Frontal cortex (tissue), 4 donors: ENCODE measurements around the gene TTLL5. TPM values are rescaled to one million over a fixed set of nuclear protein-coding genes. Genes with fewer than 3 reads are reported as not detected.

Source experiments
- DNase-seq, 2 donors: peaks; one replicate each; pipeline ENCODE4 v3.0.0; 2012; ENCODE audit warnings: low spot score in 2 of 2
- FAIRE-seq: peaks from 2 replicates; lab custom pipeline; 2012; peaks lifted over from hg19 to GRCh38; lab: Jason Lieb, UNC
- total RNA-seq: library from RNA; depleted of rRNA; stranded (reverse); fragments of >200 nt; gene quantifications from one replicate; pipeline ENCODE4 v1.2.3, GENCODE V29; 2014
- donor health status: control.
- donor health status: control.
- donor health status: control.

Gene TTLL5
- total RNA-seq, 1 donor from 2014 or later = 35.1 TPM

DNA sequence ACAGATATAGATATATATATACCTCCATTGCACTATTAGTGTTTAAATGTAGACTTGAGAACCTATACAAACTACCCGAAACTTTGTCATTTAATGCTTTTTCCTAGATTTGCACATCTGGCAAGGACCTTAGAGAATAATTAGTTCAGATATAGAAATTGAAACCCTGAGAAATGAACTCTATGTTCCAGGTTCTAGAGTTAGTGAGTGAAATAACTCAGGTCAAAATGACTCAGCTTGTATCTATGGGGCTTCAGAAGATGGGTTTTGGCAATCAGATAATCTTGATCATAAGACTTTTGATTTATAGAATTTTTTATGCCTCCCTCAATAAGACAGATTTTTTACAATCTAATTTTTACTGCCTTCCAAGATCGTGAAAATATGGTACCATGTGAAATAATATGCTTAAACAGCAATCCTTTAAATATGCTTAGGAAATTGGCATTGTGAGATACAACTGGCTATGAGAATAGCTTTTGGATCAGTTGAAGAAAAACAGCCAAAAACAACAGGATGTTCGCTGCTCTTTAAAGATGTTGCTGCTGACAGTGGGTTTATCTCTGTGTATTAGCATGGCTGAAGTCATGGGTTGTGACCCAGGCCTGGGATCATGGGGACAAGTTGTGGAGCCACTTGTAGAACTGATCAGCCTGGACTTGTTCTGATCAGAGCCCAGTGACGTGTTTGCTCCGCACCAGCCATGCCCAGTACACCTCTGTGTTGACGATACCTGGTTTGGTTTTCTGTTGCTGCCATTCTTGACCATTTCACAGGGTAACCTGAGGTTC, 63.6 kb downstream of the TTLL5 start:
- no peak for DNase-seq
- no peak for FAIRE-seq

DNA sequence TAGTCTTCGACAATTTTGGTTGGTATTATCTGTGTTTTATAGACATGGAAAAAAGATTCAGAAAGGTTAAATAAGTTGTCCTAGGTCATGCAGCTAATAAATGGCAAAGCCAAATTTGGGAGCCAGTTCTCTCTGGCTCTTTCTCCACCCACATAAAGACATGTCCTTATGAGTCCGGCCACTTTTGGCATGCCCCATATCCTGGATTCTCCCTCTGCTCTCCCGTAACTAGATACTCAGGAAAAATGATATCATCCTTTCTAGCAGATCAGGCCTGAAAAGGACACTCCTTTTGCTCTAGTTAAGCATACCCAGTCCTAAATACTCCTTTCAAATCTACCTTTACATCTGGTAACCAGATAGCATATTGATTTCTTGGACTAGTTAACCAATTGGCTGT, 64.4 kb downstream of the TTLL5 start:
- DNase-seq (no peak), FAIRE-seq (no peak)

DNA sequence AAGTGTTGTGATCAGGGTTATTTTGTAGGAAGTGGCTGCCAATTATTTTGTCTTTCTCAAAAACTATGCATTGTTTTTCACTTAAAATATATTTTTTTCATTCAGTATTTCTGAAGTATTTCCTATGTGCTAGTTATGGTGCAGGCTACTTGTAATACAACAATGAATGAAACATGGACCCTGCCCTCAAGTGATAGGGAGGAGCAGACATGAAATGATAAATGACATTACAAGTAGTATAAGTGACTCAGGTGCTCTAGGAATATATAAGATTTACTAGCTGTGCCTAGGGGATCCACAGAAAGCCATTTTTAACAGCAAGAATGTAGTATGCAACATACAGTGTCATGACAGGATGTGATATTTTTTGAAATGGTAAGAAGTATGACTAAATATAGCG, 65.3 kb downstream of the TTLL5 start:
- FAIRE-seq (no peak), DNase-seq (no peak)

DNA sequence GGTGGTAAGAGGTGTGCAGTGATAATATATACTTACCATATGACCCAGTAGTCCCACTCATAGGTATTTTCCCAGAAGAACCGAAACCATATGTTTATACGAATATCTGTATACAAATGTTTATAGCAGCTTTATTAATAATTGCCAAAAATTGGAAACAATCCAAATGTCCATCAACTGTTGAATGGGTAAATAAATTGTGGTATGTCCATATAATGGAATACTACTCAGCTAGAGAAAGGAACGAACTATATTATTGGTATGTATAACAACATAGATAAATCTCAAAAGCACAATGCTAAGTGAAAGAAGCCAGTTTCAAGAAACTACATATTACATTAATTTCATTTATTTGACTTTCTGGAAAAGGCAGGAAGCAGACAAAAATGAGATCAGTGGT, 66.1 kb downstream of the TTLL5 start:
- no peak for FAIRE-seq
- no peak for DNase-seq

DNA sequence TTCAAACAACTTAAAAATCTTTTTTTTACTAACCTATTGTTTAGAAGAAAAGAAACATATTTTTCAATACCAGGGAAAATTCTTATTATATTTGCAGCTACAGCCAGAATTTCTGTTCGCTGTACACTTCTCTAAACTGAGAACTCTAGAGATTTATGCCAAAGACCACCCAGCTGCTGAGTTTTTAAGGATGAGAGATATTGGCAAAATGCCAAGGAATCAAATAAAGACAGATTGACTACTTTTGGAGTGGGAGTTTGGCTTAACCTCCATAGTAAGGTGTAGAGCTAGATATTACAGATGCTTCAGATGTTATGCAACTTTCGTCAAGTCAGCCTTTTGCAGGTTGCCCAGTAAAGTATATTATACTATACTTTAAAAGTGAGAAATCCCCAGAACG, 71.8 kb downstream of the TTLL5 start:
- no peak for FAIRE-seq
- no peak for DNase-seq

DNA sequence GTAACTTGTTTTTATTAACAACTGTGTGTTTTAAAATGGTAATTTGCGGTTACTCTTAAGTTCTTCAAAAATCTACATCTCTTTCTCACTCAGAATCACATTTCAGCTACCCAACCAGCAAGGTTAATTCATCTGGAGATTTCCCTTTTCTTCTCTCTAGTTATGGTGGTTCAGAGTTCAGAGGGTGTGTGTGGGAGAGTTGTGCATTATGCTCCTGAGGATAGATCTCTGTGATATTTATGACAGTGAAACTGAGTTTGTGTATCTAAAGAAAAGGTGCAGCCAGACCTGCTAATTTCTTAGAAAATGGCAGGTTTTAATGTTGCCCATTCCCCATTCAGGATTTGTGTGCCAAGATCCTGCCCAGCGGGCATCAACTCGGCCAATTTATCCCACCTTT, 73.8 kb downstream of the TTLL5 start:
- DNase-seq = no peak
- FAIRE-seq = no peak

DNA sequence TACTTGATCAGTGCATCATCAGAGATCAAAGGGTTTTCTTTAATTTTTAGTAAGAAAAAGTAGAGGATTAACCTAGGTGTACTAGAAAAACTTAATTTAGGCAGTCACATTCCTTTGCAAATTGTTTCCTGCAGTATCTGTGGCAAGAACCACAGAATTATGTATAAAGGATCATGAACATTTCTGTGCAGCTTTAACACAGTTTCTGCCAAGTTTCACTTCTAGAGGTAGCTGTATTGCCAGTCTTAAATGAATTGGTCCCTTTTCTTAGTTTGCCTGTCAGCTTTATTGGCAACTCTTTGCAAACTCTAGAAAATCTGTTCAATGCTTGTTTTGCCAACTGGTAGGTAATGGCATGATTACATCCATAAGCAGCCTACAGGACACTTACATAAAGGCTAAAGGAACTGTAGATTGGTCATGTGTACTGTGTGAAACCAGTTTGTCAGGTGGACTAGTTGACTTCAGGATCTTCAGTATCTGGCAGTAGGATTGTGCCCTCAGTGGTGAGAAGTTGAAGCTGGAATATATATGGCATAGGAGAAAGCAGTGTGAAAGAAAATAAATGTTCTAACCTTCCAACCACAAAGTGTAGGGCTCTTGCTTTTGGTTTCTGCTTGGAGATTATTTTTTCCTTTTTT, 75.9 kb downstream of the TTLL5 start:
- FAIRE-seq = no peak
- DNase-seq = no peak

DNA sequence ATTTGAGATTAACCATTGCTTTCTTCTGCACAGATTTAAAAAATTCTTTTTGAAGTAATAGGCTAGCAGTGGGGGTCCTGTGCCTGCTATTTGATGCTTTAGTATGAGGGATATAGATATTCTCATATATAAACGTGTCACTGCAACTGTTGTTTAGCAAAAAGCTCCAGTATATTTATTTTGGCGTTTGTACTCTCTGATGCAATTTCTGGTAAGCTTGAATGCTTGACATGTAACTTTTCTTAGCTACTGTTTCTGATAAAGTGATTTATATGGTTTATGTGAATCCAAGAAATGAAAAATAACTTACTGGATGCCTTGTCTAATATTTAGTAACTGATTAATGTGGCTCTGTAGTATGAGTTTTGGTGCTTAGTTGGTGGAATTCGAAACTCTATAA, 77.1 kb downstream of the TTLL5 start:
- no peak for FAIRE-seq

DNA sequence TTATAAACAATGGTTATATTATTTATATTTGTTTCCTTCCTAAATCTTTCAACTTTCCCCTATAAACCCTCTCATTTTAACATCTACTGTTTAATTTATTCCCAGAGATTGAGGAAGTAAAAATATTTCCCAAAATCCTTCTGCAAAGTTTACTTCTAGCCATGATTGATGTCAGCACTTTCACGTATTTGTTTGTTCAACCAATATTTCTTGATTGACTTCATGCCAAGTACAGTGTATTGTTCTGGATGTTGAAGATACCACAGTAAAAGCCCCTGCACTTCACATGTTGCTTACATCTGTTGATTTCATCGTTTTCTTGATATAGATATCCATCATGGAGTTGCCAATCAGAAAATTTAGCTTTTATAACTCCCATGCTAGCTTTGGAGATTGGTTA, 81.8 kb downstream of the TTLL5 start:
- DNase-seq (no peak), FAIRE-seq (no peak)

More for the DNA sequence above, 77.1 kb downstream of the TTLL5 start:
- no peak for DNase-seq

DNA sequence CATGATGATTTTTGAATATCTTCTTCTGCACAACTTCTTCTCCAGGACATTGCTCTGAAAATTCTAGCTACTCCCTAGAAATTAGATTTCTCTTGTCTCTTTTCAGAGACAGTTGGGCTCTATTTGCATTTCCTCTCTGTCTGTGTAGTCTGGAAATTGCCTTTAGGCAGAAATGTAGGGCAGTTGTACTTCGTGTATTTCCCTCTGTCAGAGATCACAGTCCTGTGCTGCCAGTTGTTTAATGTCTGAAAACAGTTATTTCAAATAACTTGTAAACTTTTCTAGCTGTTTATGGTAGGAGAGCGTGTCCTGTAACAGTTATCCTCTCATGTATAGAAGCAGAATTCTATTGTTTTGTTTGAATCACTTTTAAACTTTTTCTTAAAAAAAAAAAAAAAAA, 86.9 kb downstream of the TTLL5 start:
- FAIRE-seq (no peak), DNase-seq (no peak)

DNA sequence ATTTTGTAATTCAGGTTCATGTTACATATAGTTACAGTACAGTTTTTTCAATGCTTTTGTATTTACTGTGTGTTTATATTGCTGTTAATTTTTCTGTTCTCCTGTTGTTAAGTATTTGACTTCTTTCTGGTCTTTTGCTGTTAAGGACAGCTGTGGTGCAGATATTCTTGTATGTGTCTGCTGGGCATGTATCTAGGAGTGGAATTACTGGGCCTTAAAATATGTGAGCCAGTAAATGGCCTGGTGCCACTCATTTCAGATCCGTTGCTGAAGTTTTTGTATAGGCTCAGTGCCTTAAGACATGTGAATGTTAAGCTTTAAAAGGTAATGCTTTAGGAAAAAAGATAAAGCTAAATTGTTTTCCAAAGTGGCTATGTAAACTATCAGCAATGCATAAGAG, 87.3 kb downstream of the TTLL5 start:
- FAIRE-seq (no peak), DNase-seq (no peak)

DNA sequence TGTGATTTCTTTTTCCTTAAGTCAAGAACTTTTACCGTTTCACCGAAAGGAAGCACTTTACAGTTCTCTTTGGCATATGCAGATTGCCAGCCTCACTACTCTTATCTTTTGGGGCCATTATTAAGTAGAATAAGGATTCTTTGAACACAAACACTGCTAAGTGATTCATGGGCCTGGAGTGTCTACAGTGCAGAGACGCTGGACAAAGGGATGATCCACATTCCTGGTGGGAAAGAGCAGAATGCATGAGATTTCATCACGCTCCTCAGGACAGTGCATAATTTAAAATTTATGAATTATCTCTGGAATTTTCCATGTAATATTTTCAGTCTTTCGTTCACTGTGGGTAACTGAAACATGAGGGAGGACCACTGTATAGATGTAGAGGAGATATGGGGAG, 90.2 kb downstream of the TTLL5 start:
- no peak for FAIRE-seq
- DNase-seq = no peak

DNA sequence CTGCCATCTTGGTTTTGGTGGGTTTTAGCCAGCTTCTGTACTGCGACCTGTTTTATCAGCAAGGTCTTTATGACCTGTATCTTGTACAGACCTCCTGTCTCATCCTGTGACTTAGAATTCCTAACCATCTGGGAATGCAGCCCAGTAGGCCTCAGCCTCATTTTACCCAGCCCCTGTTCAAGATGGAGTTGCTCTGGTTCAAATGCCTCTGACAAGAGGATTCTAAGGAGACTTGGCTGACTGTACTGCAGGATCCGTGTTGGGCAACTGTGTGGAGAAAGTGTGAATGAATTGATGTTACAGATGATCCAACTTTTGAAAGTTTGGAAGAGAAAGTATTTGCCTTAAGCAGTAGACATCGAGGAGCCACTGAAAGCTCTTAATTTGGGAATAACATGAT, 91.0 kb downstream of the TTLL5 start:
- FAIRE-seq = no peak
- DNase-seq = no peak

DNA sequence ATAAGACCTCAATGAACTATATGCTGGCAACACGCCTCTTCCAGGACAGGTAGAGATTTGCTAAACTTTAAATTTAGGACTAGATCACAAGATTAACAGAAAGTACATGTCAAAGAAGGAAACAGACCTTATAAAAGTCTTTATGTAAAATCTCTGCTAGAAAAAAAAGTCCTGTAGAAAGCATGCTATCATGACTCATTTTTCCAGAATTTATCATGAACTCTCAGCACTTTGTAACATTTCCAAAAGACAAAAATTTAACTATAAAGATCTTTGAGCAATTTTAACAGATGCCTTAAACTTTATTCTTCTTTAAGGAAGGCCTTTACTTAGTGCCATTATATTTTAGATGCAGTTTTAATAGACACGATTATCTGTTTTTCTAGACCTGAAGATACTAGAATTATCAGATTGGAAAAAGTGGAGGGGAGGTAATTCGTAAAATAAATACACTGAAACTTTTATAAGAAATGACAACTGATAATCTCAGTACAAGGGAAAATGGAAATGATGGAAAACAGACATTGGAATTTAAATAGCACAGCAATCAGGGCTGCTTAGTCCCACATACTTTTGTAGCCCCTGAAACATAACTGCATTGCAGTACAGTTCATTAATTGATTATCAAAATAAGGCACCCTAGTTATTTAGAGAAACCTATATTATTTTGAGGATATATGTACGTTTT, 92.0 kb downstream of the TTLL5 start:
- no peak for DNase-seq

DNA sequence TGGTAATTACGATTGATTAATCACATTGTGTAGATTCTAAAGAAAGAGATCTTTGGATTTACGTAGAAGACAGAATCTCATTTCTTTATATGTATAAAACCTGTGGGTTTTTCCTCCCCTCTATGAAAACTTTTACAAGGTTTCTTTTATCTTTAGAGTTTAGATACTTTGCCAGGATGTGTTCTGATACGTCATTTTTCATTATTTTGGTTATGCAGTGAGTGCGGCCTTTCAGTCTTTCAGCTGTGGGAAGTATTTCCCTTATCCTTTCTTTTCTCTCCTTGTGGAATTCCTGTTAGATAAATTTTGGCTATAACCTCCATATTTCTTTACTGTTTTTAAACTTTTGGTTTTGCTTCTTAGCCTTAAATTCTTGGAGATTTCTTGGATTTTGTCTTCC, 92.7 kb downstream of the TTLL5 start:
- FAIRE-seq = no peak
- no peak for DNase-seq

More for the DNA sequence above, 92.0 kb downstream of the TTLL5 start:
- FAIRE-seq = no peak

DNA sequence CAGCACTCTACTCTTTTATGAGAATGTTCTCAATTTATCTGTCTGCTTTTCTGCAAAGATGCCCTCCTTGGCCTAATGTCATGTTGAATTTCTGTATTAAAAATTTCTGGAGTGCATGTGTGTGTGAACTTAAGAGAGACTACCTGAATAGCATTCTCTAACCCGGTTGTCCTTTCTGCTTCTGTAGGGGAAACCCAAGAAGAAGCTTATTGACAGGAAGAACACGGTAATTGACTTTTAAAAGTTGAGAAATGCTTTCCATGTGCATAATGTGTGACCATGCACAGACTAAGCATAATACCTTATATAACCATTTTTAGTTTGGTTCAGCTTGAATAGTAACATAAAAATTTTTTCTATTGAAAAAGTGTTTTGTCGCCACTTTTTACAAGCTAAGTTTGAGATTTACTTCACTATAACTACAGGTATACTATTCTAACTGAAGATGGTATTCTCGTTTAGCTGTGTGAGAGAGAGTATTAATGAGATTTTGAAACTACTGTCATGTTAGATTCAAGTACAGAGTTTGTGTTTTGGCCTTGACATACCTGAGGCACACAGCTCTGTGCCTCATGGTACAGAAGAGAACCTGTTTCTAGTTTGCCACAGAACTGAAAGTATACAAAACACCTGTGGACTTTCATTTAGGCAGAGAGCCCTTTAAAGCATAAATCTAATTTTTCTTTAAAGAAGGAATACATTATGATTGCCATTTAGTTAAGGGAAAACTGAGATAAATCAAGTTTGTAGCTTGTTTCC, 96.8 kb downstream of the TTLL5 start:
- no peak for FAIRE-seq
- DNase-seq = no peak

DNA sequence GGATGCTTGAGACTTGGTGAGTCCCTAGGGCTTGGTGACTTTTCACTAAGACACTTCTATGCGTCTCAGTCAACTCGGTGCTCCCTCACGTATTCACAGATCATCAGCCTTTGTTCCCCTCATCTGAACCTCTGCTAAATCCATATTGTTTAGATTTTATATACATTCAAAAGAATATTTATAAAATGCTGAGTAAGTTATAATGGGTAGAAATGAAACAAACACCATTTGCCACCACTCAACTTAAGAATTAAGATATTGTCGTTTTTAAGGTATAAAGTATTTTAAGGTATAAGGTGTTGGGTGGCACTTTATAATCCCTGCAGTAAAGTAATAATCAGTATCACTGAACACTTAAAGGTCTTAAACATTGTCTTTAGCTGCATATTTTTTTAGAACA, 103.0 kb downstream of the TTLL5 start:
- DNase-seq (no peak), FAIRE-seq (no peak)

DNA sequence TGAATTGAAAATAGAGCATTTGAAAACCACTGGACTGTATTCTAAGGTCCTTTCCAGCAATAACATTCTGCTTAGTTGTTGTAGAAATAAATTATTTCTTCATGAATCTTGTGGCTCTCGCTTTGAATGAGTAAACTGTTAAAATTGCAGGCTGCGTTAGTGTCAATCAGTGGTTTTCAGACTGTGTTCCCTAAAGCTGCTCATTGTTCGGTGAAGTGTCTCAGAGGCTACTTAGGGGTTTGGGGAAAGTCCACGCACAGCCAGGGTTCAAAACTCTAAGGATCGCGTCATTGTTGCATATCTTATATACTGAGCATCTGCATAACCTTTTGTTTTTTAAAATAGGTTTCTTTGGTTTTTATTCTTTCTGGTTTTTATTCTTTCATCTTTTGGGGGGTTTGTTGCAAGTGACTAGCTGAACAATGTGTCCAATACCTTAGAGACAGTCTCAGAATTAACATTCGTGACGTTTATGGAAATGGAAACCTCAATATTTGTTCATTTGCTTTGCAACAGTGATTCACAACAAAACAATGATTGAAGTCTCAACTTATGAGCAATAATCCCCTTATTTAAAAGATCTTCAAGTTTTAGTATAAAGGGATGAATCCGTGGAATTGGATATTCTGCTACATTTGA, 108.1 kb downstream of the TTLL5 start:
- FAIRE-seq = no peak
- DNase-seq = no peak

DNA sequence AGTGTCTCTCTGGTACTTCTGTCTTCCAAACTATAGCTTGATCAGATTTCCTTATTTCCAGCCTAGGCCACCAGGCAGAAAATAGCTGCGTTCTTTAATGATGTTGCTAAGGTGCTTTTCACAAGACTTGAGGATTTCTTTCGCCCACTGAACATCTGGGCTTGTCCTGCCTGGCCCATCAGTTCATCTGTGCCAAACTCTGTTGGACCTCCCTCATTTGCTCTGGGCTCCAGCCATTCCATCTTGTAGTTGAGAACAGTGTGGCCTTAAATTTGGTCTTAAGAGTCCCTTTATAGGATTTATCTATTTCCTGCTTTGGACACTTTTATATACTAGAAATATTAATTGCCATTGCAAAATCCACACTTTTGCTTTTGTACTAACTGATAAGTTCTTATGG, 109.6 kb downstream of the TTLL5 start:
- FAIRE-seq (no peak), DNase-seq (no peak)

DNA sequence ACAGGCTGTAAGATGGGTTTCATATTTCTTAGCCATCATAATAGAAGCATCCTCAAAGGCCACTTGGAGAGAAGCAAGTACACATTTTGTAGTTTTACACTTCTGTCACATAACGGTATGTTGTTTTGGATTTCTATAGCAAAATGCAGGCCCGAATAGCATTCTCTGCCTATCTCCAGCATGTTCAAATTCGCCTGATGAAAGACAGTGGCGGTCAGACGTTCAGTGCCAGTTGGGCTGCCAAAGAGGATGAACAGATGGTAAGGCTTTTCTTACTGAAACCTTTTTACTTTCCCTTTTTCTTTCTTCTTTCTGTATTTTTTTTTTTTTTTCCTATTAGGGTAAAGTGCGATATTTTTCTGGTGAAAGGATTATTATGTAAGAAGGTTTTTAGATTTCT, 110.5 kb downstream of the TTLL5 start:
- DNase-seq (no peak), FAIRE-seq (no peak)
